Body of pancreas (tissue), 4 donors: ENCODE measurements around the gene MOGAT3.

Experiments
- POLR2A ChIP-seq, 3 donors: fragments of 450-650 bp; IDR thresholded peaks; one replicate each; pipeline ENCODE4 v1.6.1; 2016; ENCODE audit warnings: antibody characterized with exemption in 3 of 3, mild to moderate bottlenecking in 2 of 3
- TF ChIP-seq, protein P1 (sequence below), 7 experiments: fragments of 450-650 bp in 4 of 7; fragments of 200-600 bp in 3 of 7; sonication (generic) in 3 of 7; IDR thresholded peaks; one replicate each; pipeline ENCODE4 v1.5.1; 2016 to 2019; ENCODE audit warnings: antibody characterized with exemption in 7 of 7

DNA sequence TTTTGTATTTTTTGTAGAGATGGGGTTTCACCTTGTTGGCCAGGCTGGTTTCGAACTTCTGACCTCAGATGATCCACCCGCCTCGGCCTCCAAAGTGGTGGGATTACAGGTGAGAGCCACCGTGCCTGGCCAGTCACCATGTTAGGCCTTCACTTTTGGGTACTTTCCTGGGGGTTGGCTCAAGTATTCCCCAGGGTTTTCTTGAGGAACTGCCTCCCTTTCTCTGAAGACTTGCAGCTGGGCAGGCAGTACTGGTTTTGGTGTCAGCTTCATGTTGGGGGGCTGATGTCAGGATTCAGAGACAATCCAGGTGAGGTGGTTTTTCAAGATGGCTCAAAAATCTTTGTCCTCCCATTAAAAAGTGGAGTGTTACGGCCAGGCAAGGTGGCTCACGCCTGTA is 24.8 kb upstream of the MOGAT3 start:
- TF ChIP-seq POLR2A (IDR thresholded peaks at IDR 0.05), result no peak
- TF ChIP-seq, protein P1, sequence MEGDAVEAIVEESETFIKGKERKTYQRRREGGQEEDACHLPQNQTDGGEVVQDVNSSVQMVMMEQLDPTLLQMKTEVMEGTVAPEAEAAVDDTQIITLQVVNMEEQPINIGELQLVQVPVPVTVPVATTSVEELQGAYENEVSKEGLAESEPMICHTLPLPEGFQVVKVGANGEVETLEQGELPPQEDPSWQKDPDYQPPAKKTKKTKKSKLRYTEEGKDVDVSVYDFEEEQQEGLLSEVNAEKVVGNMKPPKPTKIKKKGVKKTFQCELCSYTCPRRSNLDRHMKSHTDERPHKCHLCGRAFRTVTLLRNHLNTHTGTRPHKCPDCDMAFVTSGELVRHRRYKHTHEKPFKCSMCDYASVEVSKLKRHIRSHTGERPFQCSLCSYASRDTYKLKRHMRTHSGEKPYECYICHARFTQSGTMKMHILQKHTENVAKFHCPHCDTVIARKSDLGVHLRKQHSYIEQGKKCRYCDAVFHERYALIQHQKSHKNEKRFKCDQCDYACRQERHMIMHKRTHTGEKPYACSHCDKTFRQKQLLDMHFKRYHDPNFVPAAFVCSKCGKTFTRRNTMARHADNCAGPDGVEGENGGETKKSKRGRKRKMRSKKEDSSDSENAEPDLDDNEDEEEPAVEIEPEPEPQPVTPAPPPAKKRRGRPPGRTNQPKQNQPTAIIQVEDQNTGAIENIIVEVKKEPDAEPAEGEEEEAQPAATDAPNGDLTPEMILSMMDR (IDR thresholded peaks at IDR 0.05), result no peak
